ENCODE measurements around the gene TTC21B. TPM values are rescaled to one million over a fixed set of nuclear protein-coding genes. Genes with fewer than 3 reads are reported as not detected.
A peak's percentile ranks its signal among the peaks of the same experiment; 100 is the strongest.

Gene TTC21B
- polyA plus RNA-seq, 3 donors, result 25.9 to 27.8 (median 27.5) TPM

DNA sequence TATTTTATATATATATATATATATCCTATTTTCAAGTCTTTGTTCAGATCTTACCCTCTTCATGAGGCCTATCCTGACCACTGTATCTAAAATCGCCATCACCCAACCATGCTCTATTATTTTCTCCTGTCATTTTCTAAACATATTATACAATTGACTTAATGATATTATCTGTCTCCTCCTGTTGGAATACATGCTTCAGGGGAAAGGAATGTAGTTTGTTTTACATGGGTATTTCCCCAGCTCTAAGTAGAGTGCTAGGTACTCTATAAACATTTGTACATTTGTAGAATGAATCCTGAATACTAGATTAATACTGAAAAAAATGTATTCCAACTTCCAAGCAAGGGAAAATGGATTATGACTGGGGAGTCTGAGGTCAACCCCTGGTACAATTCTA, 26.2 kb downstream of the TTC21B start:
- DNase-seq (ENCODE audit: low read depth in 3 of 3, low spot score in 2 of 3), result no peak

DNA sequence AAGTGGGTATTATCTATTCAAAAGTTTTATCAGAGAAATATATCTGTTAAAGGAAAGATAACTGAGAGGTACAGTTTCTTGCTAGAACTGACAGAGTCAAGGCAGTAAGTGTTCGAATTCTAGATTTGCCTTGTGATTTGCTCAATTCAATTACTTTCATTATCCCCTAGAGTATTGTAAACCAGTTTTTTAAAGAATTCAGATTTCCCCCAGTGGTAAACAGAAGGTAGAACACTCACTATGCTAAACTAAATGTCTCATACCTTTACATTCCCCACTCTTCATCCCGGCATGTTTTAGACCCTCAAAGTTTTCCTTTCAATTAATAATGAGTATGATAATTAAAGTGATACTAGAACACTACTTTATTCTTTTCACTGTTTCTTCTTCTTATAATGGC, 28.6 kb downstream of the TTC21B start:
- no peak for DNase-seq (ENCODE audit: low read depth in 3 of 3, low spot score in 2 of 3)

DNA sequence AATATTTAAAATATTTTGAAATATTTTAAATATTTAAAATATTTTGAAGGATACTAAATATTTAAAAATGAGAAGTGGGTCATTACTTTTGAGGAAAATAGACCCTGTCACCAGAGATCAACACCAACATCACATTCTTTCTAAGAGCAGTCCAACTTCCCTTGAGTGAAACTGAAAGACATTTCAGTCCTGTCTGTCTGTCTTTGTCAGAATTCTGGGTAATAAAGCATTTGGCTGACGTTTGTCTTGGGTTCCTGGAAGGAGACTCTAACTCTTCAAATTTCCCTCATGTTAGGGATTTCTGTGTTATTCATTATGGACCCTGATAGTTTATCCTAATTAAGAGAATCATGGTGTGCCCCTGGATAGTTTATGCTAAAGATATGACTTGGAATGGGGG, 32.8 kb downstream of the TTC21B start:
- no peak for DNase-seq (ENCODE audit: low read depth in 3 of 3, low spot score in 2 of 3)

DNA sequence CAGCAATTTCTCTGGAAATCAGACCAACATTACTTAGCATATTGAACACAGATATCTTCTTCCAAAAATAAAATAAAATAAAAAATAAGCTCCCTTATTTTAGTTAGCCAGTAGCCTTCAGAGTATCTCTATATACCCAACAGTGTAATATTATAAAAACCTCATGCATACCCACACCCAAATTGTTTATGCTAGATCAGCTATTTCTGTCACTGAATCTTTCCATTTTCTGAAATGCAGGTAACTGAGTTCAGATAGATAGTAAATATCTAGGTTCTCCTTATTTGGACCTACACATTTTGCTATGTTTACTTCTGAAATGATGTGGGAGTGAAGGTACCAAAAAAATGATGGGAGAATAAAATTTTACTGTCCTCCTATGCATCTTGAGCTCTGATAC, 39.9 kb downstream of the TTC21B start:
- no peak for DNase-seq (ENCODE audit: low read depth in 3 of 3, low spot score in 2 of 3)

DNA sequence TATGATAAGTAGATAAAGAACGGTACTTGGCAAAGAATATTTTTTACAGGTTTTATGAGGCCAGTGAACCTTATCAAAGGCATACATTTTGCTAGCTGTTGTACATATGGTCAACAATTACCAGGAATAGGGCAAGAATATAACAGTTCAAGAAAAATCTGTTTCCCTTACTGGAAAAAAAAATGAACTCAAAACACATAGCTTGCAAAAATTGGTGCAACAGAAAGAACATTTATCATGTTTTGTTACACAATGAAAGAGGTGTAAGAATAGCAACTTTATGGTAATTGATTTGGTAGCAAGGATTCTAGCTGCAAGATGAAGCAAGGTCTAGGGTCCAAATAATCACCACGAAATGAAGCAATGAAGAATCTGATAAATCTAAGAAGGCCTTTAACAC, 41.6 kb downstream of the TTC21B start:
- DNase-seq (ENCODE audit: low read depth in 3 of 3, low spot score in 2 of 3), result no peak

DNA sequence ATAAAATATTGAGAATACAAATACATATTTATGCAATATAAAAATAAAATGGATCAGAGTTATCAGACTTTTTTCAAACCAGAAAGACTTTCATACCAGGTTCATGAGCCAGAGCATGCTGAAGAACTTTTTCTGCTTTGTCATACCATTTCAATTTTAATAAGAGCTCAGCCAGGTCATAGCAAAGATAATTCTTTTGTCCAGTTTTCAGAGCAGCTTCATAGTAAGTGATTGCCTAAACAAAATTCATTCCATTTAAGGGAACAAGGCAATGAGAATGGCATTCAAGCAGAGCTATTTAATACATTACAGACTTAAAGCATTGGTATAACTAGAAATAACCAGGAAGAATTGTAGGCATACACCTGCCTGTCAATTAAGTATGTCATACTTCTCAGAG, 42.3 kb downstream of the TTC21B start:
- DNase-seq (ENCODE audit: low read depth in 3 of 3, low spot score in 2 of 3), result no peak

DNA sequence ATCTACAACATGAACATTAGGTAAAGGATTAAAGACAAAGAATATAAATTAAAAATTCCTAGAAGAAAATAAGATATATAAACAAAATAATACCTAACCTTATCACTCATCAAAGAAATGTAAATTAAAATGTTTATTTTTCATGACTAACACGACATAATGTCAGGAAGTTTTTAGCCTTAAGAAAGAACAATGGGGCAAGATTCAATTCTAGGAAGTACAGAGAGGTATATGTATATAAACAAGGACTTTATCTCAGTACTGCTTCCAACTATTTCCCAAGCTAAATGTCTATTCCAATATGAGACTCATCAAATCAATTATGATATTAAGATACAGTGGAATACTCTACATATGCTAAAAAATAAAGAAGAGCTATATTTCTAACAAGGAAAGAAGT, 44.1 kb downstream of the TTC21B start:
- DNase-seq (ENCODE audit: low read depth in 3 of 3, low spot score in 2 of 3), result no peak

DNA sequence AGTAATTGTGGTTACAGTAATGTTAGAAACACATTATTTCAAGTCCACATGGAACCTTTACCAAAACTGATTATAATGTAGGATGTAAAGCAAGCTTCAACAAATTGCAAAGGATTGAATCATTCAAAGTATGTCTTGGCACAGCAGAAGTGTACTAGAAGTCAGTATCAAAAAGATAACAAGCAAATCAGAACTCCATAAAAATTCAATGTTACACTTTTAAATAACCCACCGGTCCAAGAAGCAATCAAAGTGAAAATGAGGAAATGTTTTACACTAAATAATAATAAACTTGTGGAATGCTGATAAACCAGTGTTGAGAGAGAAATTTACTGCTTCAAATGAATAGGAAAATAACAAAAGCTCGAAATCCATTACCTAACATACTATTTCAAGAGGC, 47.7 kb downstream of the TTC21B start:
- no peak for DNase-seq (ENCODE audit: low read depth in 3 of 3, low spot score in 2 of 3)

DNA sequence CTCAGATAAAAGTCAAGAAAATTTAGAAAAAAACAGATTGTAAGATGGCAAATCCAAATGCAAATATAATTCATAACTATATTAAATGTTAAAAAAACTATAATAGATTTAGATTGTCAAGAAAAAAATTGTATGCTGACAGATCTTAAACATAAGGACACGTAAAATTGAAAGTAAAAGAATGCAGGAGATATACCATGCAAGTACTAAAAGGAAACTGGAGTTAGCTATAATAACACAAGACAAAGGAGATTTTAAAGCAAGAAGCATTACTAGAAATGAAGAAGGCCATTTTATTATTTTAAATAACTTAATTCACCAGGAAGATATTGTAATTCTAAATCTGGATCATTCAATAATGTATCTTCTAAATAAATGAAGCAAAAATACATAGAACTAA, 48.3 kb downstream of the TTC21B start:
- no peak for DNase-seq (ENCODE audit: low read depth in 3 of 3, low spot score in 2 of 3)

DNA sequence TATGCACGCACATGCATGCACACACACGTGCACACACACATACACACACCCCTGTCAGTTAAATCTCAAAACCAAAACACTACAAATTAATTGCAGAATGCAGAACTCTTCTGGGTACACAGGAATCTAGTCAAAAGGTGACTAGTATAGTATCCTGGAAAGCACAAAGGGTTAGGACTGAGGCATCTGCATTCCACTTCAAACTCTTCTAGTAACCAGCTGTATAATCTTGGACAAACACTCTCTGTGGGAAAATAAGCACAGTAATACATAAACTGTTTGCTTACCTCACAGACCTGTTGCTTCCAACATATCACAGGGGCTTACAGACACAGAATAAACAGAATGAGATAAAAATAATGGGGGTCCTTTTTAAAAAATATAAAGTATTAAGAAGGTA, 49.1 kb downstream of the TTC21B start:
- no peak for DNase-seq (ENCODE audit: low read depth in 3 of 3, low spot score in 2 of 3)

DNA sequence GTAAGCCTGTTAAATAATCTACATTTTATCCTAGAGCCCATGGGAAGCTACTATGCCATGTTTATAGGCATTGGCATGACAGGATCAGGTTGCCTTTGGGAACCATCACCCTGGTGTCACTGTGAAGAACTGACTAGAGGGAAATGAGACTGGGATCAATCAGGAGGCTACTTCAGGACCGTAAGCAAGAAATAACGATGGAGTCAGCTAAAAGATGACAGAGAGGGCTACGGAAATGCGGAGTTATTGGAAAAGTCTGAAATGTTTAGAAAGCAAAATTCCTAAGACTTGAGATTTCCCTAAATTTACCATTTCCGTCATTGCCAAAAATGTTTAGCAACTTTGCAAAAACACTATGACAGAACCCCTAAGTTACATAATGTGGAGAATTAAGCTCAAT, 50.2 kb downstream of the TTC21B start:
- DNase-seq (ENCODE audit: low read depth in 3 of 3, low spot score in 2 of 3), result no peak

DNA sequence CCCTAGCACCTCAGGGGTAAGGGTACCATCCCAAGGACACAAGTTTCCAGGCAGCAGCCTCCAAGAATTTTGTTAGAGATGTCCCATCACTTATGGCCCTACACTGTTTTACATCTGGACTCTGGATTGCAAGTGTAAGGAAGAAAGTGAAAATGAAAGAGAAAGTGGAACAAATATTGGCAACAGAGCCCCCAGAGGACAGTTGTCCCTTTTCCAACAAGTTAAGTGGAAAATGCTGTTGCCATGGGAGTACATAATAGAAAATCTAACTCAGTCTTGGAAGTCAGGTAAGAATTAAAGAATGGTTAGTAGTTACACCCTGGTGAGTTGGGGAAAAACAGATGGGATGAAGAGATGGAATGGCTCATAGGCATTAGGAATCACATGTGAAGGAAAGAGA, 50.6 kb downstream of the TTC21B start:
- no peak for DNase-seq (ENCODE audit: low read depth in 3 of 3, low spot score in 2 of 3)

DNA sequence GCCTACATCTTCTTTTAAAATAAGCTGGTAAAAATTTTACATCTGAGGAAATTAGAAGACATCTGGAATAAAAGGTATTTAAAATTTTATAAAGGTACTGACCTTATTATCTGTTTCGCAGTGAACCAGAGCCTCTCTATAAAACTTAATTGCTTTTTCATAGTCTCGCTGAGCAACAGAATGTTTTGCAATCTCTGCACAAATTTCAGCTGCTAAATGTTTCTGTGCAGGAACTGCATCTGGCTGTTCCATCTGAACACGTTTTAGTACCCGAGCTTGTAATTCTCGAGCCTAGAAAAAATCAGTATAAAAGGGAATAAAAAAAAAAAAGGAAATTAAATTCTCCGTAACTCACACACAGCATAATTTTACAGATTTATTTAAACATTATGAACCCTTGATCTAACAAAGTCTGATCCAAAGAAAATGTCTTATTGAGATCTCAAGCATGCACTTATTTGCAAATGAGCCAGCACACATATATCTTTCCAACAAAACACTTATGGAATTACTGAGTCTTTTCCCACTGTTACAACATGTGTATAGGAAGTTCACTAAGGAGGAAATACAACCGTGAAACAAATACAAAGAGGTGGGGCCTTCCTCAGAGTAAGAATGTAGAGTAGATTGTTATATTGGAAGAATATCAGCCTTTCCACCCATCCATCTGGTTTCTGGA, 51.8 kb downstream of the TTC21B start:
- DNase-seq (ENCODE audit: low read depth in 3 of 3, low spot score in 2 of 3), result peak in 1 of 3 donors; percentile 19

DNA sequence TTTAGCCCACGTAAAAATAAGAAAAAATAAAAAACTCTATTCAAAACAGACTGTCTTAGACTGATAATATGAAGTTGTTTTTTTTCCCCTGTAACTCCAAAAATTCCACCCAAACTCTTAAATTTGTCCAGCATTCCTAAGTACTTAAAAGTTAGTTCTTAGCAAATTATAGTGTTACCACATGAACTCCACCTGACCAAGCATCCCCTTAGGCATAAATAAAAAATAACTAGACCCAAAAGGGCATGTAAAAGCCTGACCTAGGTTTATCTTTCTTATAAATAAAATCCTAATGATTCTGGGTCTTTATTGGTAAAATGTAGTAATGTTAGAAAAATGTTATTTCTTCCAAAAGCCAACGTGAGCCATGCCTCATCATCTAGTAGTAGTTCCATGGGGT, 54.3 kb downstream of the TTC21B start:
- no peak for DNase-seq (ENCODE audit: low read depth in 3 of 3, low spot score in 2 of 3)

DNA sequence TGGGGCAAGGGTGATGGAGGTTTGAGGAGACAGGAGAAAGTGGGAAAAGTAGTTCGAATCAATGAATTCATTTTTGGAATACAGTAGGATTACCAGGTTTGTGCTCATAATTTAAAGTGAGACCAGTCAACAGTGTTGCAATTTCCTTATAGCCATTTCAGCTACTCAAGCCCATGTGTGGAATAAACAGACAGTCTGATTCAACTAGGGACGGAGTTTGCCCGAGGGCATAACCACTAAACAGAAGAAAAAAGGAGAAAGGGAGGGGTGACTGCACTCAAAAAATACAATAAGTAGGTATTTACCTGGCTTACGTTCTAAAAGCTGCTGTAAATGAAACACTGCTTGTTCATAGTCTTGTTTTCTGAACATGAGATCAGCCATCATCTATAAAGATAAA, 55.2 kb downstream of the TTC21B start:
- no peak for DNase-seq (ENCODE audit: low read depth in 3 of 3, low spot score in 2 of 3)

DNA sequence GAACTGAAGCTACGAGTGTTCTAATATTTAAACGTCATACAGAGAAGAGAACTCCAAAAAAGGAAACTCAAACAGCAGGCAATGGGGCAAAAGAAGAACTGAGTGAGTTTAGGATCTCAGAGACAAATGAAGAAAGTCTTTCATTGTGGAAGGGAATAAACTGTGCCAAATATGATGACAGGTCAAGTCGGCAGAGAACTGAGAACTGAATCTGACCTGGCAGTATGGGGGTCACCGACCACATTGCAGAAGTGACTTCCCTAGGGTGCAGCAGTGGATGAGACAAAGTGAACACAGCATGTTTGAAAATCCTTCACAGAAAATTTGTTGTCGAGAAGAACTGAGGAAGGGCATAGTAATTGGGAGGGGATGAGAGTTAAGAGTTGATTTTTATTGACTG, 55.9 kb downstream of the TTC21B start:
- DNase-seq (ENCODE audit: low read depth in 3 of 3, low spot score in 2 of 3), result no peak

DNA sequence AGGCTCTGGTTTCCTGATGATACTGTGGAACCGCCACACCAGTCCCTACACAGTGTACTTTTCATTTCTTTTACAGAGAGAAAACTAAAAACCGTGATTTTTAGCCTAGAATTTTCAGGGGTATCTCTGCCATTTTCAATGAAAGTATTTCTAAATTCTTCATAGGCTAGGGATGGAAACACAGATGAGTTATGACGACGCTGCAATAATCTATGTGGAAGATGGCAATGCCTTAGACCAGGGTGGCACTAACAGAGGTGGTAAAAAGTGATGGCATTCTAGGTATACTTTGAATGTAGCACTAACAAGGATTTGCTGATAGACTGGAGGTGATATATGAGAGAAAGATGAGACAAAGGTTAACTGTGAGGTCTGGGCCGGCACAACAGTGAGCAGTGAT, 56.5 kb downstream of the TTC21B start:
- DNase-seq (ENCODE audit: low read depth in 3 of 3, low spot score in 2 of 3), result no peak

DNA sequence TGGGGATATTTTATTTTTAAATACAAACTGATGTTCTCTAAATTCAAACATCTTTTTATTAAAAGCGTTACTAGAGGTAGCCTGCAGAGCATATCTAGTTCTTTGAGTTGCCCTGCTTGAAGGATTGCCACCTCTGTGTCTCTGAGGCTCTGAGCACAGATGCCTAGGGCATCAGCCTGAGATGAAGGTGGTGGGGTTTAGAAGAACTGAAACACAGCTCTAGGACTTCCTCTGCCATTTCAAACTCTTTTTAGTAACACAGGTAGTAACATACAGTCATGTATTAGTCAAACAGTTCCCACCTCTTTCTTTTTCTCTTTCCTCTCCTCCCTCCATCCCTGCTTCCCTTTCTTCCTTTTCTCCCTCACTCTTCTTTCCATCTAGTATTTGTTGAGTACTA, 57.6 kb downstream of the TTC21B start:
- DNase-seq (ENCODE audit: low read depth in 3 of 3, low spot score in 2 of 3), result no peak

DNA sequence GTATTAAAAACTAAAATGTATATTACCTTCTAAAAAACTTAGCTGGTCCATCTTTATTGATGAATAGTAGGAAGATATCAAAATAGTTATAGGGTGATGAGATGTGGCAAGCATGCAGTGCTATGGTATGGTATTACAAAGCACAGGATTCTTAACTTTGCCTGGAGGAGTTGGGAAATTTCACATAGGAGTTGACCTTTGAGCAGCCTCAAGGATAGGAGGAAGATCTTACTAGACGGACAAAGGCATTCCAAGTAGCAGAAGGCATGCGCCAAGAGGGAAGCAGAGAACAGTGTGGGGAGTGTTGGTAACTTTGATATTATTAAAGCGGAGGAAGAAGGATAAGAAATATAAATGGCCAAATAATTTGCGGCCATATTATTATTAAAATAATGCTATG, 60.0 kb downstream of the TTC21B start:
- no peak for DNase-seq (ENCODE audit: low read depth in 3 of 3, low spot score in 2 of 3)

DNA sequence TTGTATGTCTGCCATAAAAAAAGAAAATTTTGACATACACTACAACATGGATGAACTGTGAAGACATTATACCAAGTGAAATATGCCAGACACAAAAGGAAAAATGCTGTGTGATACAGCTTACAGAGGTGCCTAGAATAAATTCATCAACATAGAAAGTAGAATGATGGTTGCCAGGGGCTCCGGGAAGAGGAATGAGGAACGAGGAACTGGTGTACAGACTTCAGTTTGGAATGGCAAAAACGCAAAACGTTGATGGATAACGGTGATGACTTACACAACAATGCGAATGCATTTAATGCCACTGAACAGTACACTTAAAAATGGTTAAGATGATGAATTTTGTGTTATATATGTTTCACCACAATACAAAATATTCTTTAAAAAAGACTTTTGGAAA, 61.0 kb downstream of the TTC21B start:
- DNase-seq (ENCODE audit: low read depth in 3 of 3, low spot score in 2 of 3), result no peak

DNA sequence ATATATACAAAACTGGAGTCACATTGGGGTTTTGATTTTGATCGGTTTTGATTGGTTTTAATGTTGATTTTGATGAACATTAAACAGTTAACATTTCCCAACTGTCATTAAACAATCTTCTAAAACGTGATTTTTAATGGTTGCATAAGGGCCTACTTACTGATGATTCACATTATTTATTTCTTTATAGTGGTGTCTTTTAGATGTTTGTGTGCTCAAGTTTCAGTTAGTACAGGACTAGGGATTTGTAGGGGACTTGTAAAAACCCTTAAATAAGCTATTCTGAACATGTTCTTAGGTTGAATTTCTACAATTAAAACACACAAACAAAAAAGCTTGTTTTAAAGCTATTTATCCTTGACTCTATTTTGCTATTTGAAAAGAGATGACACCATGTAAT, 61.6 kb downstream of the TTC21B start:
- no peak for DNase-seq (ENCODE audit: low read depth in 3 of 3, low spot score in 2 of 3)

DNA sequence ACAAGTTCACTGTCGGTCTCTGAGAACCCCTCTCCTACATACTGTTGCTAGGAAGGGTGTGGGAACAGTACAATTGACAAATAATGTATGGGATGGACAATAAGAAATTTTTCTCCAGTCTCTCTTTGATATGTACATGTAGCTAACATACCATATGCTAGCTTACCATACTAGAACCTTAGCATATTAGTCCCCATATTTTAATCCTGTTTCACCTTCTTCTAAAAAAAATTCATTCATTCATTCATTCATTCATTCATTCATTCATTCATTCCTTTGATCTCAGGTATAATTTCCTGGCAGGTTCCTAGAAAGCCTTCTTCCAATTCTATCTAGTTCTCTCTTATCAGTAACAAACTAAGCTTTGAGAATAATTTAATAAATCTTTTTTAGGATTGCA, 62.2 kb downstream of the TTC21B start:
- no peak for DNase-seq (ENCODE audit: low read depth in 3 of 3, low spot score in 2 of 3)

DNA sequence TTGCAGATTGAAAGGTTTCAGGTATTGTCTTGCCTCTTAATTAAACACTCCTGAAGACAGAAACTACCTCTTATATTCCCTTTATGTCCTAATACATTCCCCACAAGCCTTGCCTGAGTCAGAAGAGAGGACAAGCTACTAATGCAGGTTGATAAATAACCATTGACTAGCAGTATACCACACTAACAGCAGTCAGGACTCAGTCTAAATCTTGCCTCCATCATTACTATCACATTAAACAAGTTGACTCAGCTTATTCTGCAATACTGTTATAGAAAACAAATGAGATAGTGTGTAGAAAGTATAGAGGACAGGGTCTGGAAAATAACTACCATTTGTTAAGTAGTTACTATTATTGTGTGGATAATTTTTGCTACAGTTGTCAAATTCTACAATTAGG, 63.8 kb downstream of the TTC21B start:
- no peak for DNase-seq (ENCODE audit: low read depth in 3 of 3, low spot score in 2 of 3)
